Prostate gland (tissue), 2 donors: ENCODE results near the gene RAB39A.

Experiments
- CTCF ChIP-seq, 4 experiments: fragments of 200-600 bp in 2 of 4; fragments of 450-650 bp in 2 of 4; sonication (generic) in 2 of 4; IDR thresholded peaks; 1 replicate in 3 of 4; 2 replicates in 1 of 4; pipeline ENCODE4 v1.5.1; 2016 to 2019; ENCODE audit warnings: antibody characterized with exemption in 4 of 4, mild to moderate bottlenecking in 2 of 4, moderate library complexity in 2 of 4
- POLR2A ChIP-seq: fragments of 450-650 bp; IDR thresholded peaks from one replicate; pipeline ENCODE4 v1.6.1; 2016; ENCODE audit warnings: antibody characterized with exemption, mild to moderate bottlenecking
- POLR2AphosphoS5 ChIP-seq: sonication (generic); formaldehyde crosslinking; IDR thresholded peaks from one replicate; pipeline ENCODE4 v1.6.1; 2017; ENCODE audit warnings: antibody characterized with exemption

DNA sequence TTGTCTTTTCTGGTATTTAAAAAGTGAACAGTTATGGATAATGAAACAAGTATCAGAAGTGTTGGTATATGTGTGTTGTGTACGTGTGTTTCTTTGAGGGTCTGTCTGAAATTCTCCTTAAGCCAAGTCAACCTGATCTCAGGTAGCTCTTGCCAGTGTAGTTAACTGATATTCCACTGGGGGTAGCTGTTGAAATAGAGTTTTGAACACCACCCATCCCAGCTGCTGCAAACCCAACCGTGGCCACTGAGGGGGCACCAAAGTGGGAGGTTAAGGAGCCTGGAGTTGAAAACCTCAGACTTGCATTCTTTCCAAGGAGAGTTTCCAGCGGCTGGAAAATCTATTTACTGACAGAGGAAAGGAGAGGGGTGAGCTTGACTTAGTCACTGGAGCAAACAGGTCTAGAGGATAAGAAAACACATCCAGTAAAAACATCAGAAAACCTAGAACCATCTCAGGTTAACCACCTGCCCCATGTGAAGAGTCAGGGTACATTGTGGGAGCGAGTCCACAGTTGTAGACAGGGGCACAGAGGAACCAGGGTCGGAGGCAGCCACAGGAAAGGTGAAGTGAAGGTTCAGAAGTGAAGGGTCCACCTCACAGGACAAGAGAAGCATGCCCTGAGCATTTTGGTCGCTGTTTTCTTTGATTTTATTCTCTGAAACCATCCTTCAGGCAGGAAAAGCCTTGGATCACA is 71.7 kb downstream of the RAB39A start:
- TF ChIP-seq CTCF (IDR thresholded peaks at IDR 0.05): no peak
- TF ChIP-seq POLR2A: no peak
- no peak for TF ChIP-seq POLR2AphosphoS5
